SK-N-MC (cell line): ENCODE data around the gene SOX8.

Experiments used
- EZH2 ChIP-seq: fragments of 200-600 bp; sonication (generic); IDR thresholded peaks from one replicate; pipeline ENCODE4 v1.6.1; 2017; ENCODE audit warnings: antibody characterized with exemption
- FOXP2 ChIP-seq: optimal IDR thresholded peaks from 2 replicates; pipeline ENCODE3; 2011; ENCODE audit warnings: mild to moderate bottlenecking, moderate library complexity; ENCODE audit not compliant: insufficient read depth; ENCODE audit errors: extremely low read length, control extremely low read depth
- POLR2AphosphoS5 ChIP-seq: IDR thresholded peaks from 2 replicates; pipeline ENCODE4 v1.6.1; 2012; ENCODE audit warnings: mild to moderate bottlenecking, low read depth, low read length, borderline replicate concordance

DNA sequence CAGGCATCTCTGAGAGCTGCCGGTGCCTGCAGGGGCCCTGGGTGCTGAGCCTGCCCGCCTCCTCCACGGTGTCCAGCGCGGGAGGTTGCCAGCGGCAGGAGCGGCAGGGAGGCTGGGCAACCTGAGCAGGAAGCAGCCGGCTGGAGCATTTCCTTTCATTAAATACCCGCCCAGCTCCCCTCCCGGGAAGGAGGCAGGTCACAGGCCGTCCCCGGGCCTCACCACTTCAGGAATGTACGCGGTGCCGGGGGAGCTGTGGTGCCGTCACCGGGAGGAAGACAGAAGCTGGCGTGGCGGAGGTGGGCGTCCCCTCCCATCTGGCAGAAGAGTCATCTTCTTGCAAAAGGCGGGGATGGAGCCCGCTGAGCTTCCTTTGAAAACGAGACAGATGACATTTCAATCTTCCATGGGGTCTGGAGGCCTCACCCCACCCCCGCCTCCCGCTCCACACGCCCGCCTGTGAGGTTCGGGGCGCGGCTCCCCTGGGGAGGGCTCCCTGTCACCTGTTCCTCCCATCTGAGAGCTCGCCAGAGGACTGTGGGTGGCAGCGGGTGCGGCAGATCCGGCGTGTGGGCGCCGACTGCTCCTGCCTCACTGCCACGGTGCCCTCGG, 16.0 kb downstream of the SOX8 start:
- TF ChIP-seq POLR2AphosphoS5 (no peak), EZH2 (no peak), FOXP2 (no peak)
